ENCODE data around the gene SYTL2.
A peak's percentile ranks its signal among the peaks of the same experiment; 100 is the strongest.

SYTL2 gene

DNA sequence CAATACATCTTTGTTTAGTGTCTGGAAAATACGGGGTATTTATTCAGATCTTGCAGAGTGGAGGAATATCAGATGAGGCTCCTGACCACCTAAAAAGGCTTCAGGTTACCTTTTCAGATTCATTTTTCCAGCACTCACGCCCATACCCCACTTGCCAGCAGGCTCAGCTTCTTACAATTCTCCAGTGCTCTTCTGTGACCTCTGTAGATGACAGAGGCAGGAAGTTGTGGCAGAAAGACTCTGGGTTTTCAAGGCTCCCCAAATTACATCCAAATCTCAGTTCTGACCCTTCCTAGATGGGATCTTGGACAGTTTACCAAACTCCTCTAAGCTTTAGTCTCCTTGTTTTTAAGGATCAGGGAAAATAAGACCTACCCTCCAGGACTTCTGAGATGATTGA lies 61.1 kb downstream of the SYTL2 start:
- Mint-ChIP-seq H3K4me3 (no peak overlapping the region), H3K27ac (peak overlapping the region; percentile 78), H3K9me3 (no peaks in the 10 kb centered on the region), H3K27me3 (no peaks in the 10 kb centered on the region), H3K36me3 (ENCODE audit: low read depth) (no peaks in the 10 kb centered on the region), H3K4me1 (ENCODE audit: low read depth) (peaks cover 89% of the 10 kb centered on the region)

DNA sequence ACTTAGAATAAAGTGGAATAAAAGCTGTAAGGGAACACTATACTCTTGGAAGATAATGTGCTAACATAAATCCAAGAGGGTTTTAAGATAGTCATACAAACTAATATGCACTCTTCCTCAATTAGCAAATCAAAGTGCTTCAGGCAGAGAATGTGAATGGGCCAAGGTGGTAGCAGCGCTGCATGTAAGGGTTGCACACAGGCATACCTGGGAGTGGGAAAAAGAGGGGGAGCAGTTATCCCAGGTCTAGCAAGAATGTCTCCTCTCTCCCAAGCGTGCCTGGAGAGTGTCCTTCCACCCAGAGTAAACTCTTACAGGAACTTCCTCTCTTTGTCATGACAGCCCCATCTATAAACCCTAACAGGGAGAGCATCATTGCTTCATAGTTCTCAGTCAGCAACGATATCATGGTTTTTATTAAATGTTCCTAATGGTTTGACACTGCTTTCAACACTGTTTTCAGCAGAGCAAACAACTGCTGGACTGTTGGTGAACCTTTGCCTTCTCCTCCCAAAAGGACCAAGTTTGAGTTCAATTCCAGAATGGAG lies 61.6 kb downstream of the SYTL2 start:
- H3K27ac Mint-ChIP-seq: no peak overlapping the region

DNA sequence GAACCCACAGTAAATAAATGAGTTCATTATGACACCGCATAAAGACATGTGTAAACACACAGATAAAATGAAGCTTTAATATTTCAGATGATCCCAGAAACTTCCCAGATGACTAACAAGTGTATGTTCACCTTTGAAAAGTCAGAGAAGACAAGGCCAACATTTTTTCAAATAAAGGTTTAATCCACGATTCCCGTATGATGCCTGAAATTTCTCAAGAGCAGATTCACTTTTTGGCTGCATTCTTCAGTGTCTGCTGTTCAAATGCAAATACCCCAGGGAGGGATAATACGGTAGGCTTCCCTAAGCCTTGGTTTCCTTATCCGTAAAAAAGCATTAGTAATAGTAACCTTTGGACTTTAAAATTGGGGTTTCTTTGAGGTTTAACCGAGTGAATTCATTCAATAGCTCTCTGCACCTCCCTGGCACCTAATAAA lies 62.5 kb downstream of the SYTL2 start:
- H3K4me1 Mint-ChIP-seq (ENCODE audit: low read depth): peaks cover 80% of the 10 kb centered on the region
- no peak overlapping the region for H3K4me3 Mint-ChIP-seq
- H3K9me3 Mint-ChIP-seq: no peaks in the 10 kb centered on the region
- H3K27me3 Mint-ChIP-seq: no peaks in the 10 kb centered on the region
- no peak overlapping the region for H3K27ac Mint-ChIP-seq
- H3K36me3 Mint-ChIP-seq (ENCODE audit: low read depth): no peaks in the 10 kb centered on the region

More for the DNA sequence above, 61.6 kb downstream of the SYTL2 start:
- no peak overlapping the region for H3K4me3 Mint-ChIP-seq
- no peaks in the 10 kb centered on the region for H3K36me3 Mint-ChIP-seq (ENCODE audit: low read depth)
- H3K27me3 Mint-ChIP-seq: no peaks in the 10 kb centered on the region
- no peaks in the 10 kb centered on the region for H3K9me3 Mint-ChIP-seq
- H3K4me1 Mint-ChIP-seq (ENCODE audit: low read depth): peaks cover 84% of the 10 kb centered on the region

DNA sequence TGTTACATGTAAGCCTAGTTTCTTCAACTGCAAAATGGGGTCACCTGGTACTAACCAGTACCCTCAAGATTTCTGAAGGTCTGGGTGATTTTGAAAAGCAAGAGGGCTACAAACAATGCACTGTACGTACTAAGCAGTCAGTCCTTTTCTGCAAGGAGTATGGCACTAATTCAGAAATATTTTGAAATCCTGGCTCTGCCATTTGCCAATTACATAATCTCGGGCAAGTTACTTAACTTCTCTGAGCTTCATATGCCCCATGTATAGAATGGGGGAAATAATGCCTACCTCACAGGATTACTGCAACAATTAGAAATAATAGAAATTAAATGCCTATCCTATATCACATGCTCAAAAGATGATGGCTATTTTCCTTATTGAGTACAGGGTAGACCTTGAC lies 64.3 kb downstream of the SYTL2 start:
- H3K27ac Mint-ChIP-seq: no peak overlapping the region
- H3K36me3 Mint-ChIP-seq (ENCODE audit: low read depth): no peaks in the 10 kb centered on the region
- H3K4me3 Mint-ChIP-seq: no peak overlapping the region
- H3K9me3 Mint-ChIP-seq: no peaks in the 10 kb centered on the region
- peaks cover 78% of the 10 kb centered on the region for H3K4me1 Mint-ChIP-seq (ENCODE audit: low read depth)
- no peaks in the 10 kb centered on the region for H3K27me3 Mint-ChIP-seq

DNA sequence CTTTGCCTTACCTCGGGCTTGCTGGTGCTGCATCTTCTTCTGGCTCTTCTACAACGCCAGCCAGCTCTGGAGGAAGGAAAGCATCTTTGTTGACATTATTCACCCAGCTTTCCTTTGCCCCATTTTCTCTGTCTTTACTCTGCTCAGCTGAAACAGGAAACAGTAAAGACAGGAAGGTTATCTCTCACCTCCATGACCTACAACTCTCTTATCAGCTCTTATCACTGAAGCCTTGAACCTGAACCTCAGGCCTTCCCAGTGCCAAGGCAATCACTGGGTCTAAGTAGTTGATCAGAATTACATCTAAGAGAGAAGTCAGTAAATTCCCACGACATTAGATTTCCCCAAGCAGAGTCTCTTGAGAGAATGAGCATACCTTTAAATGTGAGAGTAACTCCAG lies 65.3 kb downstream of the SYTL2 start:
- no peaks in the 10 kb centered on the region for H3K36me3 Mint-ChIP-seq (ENCODE audit: low read depth)
- no peak overlapping the region for H3K27ac Mint-ChIP-seq
- no peaks in the 10 kb centered on the region for H3K27me3 Mint-ChIP-seq
- H3K4me3 Mint-ChIP-seq: no peak overlapping the region
- H3K9me3 Mint-ChIP-seq: no peaks in the 10 kb centered on the region
- H3K4me1 Mint-ChIP-seq (ENCODE audit: low read depth): peaks cover 76% of the 10 kb centered on the region

DNA sequence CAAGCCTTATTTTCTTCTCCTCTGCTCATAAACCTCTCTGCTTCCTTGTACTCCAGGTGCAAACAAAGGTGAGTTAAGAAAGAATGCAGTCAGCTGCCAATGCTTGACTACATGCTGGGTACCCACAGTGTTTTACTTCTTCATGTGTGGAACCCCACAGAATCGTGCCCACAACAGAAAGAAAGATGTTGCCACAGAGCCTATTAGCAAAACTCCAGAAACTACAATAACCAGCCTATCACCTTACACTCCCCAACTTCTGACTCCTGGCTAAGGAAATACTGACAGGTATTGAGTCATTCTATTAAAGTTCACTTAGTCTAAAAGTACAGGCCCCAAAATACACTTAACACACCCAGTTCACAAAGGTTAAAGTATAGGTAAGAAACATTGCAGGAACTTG lies 68.1 kb downstream of the SYTL2 start:
- no peaks in the 10 kb centered on the region for H3K9me3 Mint-ChIP-seq
- peaks cover 61% of the 10 kb centered on the region for H3K4me1 Mint-ChIP-seq (ENCODE audit: low read depth)
- H3K36me3 Mint-ChIP-seq (ENCODE audit: low read depth): no peaks in the 10 kb centered on the region
- H3K27ac Mint-ChIP-seq: peak overlapping the region; percentile 24
- no peaks in the 10 kb centered on the region for H3K27me3 Mint-ChIP-seq
- H3K4me3 Mint-ChIP-seq: no peak overlapping the region

DNA sequence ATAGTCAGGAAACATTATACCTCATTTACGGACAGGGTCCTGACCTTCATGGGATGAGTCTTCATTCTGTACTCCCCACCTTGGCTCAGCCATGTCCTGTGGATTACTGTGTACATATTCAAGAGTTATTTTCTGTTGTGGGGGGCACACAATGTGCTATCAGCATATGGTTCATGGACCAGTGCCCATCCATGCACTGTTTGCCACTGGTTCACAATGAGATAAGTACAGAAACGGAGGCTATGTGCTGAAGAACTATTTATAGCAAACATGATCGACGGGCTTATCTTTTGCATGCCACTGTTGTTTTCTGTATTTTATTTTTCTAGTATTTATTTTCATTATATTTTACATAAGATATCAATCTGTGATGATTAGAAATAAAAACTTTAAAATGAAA lies 68.6 kb downstream of the SYTL2 start:
- H3K4me3 Mint-ChIP-seq: no peak overlapping the region
- H3K4me1 Mint-ChIP-seq (ENCODE audit: low read depth): peaks cover 61% of the 10 kb centered on the region
- H3K27ac Mint-ChIP-seq: no peak overlapping the region
- H3K27me3 Mint-ChIP-seq: no peaks in the 10 kb centered on the region
- no peaks in the 10 kb centered on the region for H3K9me3 Mint-ChIP-seq
- H3K36me3 Mint-ChIP-seq (ENCODE audit: low read depth): no peaks in the 10 kb centered on the region

DNA sequence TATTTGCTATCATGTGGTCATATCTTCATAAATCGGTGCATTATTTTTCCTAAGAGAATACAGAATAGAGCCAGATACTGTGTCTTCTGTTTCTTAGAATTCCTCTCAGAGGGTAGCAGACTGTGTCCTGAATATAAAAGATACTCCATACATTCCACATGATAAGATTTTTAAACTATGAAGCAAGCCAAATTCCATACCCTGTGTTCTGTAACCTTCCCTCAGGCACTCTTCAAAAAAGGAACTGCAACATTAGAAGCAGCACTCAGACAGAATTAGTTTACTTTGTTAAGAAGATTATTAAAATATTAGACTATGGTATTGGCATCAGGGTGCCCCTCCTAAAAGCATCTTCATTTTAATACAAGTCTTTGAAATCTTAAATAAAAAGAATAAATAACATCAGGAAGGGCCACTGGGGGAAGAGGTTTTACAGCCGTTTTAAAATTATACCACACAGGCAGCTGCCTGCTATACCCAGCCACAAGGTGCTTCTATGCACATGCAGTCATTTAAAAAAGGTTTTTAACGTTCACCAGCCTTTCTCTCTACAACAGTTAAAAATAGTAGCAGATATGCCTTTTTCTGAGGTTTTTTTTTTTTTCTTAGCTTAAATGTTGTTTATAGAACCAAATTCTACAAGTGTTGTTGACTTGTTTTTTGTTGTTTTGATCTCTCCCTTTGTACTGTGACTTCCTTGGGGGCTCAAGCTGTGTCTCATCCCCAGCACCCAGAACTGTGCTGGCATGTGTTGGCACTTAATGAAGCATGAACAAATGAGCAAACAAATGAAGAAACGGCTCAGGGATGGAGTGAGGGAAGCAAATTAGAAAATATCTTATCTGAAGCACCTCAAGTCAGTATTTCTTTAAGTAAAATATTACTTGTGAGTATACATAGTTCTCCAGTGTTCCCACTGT lies 70.2 kb downstream of the SYTL2 start:
- Mint-ChIP-seq H3K4me3 (no peak overlapping the region), H3K9me3 (no peaks in the 10 kb centered on the region), H3K27me3 (no peaks in the 10 kb centered on the region), H3K4me1 (ENCODE audit: low read depth) (peaks cover 53% of the 10 kb centered on the region), H3K27ac (peak overlapping the region; percentile 8), H3K36me3 (ENCODE audit: low read depth) (no peaks in the 10 kb centered on the region)

DNA sequence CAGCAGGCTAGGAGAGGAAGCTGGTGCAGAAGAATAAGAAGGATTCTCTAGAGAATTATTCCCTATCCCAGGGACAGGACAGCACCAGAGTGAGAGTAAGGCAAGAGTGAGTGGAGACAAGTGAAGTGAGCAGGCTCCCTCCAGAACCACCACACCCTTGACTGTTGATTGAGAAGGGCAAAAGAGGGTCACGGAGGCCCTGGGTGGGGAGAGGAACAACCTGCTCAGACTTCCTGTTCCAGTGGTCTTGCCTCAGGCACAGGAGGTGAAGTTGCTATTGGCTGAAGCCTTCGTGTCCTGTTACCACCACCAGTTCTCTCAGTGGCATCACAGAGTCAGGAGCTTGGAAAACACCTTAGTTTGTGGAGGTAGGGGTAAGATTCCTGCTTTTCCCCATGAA lies 73.2 kb downstream of the SYTL2 start:
- Mint-ChIP-seq H3K4me1 (ENCODE audit: low read depth) (peaks cover 36% of the 10 kb centered on the region), H3K36me3 (ENCODE audit: low read depth) (peaks cover 5% of the 10 kb centered on the region), H3K27me3 (no peaks in the 10 kb centered on the region), H3K9me3 (no peaks in the 10 kb centered on the region), H3K4me3 (no peak overlapping the region), H3K27ac (peak overlapping the region; percentile 64)

DNA sequence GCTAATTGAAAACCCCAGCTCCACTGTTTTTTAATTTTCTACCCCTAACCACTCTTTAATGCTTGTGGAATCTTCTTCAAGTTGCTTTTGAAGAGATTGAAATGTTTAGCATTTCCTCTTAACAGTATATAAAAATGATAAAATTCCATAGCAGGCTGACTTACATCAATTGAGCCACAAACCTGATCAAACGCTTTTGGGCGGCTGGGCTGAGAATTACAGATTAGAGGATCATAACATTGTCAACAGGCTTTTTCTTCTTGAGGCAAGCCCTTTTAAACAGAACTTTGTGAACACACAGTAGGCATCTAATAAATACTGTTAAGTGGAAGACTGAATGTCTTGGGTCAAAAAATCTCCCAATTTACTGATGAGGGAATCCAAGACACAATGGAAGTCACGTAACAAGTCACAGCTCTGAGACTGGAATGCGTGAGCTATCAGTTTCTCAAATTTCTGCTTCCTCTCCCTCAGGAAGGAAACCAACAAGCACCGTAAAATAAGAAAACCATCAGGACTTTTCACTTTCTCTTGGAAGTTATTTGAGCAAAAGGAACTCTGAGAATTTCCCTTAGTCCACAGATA lies 75.0 kb downstream of the SYTL2 start:
- no peak overlapping the region for H3K4me3 Mint-ChIP-seq
- no peaks in the 10 kb centered on the region for H3K27me3 Mint-ChIP-seq
- peaks cover 23% of the 10 kb centered on the region for H3K4me1 Mint-ChIP-seq (ENCODE audit: low read depth)
- H3K36me3 Mint-ChIP-seq (ENCODE audit: low read depth): peaks cover 5% of the 10 kb centered on the region
- H3K9me3 Mint-ChIP-seq: no peaks in the 10 kb centered on the region
- no peak overlapping the region for H3K27ac Mint-ChIP-seq

DNA sequence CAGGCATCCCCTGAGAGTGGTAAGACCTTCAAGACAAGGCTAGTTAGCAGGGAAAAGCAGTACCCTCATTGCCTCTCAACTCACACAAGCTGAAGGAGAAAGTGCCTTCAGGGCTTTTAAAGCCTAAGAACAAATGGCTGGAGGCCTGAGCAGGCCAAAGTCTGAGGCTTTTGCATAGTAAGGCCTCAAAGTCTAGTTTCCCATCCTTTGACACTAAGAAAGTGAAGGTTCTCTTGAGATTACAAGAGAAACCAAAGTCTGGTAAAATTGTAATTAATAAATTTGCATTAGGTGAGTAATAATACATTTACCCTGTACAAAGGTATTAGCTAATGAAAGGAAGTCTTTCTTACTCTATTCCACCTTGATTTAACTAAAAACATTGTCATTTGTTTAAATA lies 78.0 kb downstream of the SYTL2 start:
- Mint-ChIP-seq H3K9me3 (no peaks in the 10 kb centered on the region), H3K27me3 (no peaks in the 10 kb centered on the region), H3K4me3 (no peak overlapping the region), H3K27ac (no peak overlapping the region), H3K4me1 (ENCODE audit: low read depth) (peaks cover 10% of the 10 kb centered on the region), H3K36me3 (ENCODE audit: low read depth) (peaks cover 5% of the 10 kb centered on the region)

DNA sequence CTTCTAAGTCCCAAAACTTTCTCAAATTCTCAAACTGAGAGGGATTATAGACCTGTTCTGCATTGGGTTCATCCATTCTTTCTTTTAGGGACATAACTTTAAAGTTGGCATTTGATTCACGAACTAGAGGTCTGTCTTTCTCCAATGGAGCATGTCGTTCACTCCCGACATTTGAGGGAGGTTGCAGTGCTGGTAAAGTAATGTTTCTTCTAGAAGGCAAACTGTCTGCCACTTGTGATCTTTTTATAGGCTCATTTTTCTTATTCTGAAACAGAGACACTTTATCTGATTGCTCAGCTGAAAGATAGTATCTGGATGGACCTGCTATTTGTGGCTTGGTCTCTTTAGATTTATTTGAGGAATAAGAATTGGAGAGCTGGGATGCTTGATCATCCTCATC lies 84.6 kb downstream of the SYTL2 start:
- no peak overlapping the region for H3K27ac Mint-ChIP-seq
- H3K4me1 Mint-ChIP-seq (ENCODE audit: low read depth): no peaks in the 10 kb centered on the region
- no peaks in the 10 kb centered on the region for H3K36me3 Mint-ChIP-seq (ENCODE audit: low read depth)
- no peaks in the 10 kb centered on the region for H3K9me3 Mint-ChIP-seq
- no peaks in the 10 kb centered on the region for H3K27me3 Mint-ChIP-seq
- no peak overlapping the region for H3K4me3 Mint-ChIP-seq

DNA sequence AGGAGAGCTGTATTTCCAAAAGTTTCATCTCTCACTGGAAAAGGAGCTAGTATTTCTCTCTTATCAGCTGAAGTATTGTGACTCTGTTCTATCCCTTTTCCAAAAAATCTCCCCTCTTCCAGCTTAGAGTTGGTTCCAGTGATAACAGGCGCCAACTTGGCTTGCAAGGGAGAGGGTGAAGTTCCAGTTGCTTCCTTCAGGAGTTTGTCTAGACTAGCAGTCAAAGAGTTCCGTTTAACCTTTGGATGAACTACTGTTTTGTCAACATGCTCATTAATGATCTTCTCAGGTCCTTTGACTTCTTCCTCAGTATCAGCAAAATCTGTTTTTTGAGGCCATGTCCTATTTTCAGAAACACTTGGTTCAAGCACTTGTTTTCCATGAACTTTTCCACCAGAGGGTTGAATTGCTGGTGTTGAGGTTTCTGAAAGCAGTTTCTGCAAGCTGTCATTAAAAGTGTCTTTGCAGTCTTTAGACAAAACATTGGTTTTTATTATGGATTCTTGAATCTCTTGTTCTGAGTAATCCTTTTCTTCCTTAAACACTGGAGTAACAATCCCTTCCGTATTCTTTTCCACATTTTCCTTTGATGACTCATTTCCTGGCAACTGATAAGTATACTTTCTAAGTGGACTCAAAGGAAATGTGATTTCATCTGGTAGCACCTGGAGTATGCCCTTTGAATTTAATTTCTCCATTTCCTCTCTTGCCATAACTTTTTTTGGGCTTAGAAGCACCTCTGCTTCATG lies 85.3 kb downstream of the SYTL2 start:
- Mint-ChIP-seq H3K9me3 (no peaks in the 10 kb centered on the region), H3K4me3 (no peak overlapping the region), H3K36me3 (ENCODE audit: low read depth) (no peaks in the 10 kb centered on the region), H3K27me3 (no peaks in the 10 kb centered on the region), H3K4me1 (ENCODE audit: low read depth) (no peaks in the 10 kb centered on the region), H3K27ac (no peak overlapping the region)

DNA sequence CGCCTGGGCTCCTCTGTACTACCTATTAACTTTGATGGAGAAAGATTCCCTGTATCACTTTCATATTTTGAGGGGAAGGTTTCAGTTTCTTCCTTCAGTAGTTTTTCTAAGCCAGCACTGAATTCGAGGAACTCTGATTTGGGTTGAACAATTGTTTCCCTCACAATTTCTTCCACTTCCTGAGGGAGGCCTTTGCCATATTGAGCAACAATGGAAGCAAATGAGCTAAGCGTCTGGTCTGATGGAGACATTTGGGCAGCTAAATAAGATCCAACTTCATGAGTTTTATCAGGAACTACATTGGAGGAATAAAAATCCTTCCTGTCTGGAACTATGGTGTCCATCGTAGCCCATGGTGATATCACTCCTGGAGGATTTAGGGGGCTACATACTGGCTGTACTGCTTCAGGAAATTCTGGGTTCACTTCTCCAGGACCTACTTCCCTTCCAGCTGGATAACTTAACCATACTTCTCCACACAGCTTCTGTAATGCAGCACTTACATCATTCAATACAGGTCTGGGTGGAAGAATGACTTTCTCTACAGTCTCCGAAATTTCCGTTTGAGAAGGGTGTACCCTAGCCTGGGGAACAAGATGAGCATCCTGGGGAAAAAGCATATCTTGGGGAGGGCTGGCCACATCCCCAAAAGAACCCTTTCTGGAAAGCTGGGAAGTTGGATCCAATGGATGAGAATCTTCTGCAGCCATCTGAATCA lies 86.0 kb downstream of the SYTL2 start:
- H3K4me3 Mint-ChIP-seq: no peak overlapping the region
- no peaks in the 10 kb centered on the region for H3K27me3 Mint-ChIP-seq
- no peaks in the 10 kb centered on the region for H3K36me3 Mint-ChIP-seq (ENCODE audit: low read depth)

More for the DNA sequence above, 86.0 kb downstream of the SYTL2 start:
- no peaks in the 10 kb centered on the region for H3K9me3 Mint-ChIP-seq
- no peaks in the 10 kb centered on the region for H3K4me1 Mint-ChIP-seq (ENCODE audit: low read depth)
- H3K27ac Mint-ChIP-seq: no peak overlapping the region
